HepG2 (cell line): ENCODE measurements around the gene WDSUB1. TPM values are rescaled to one million over a fixed set of nuclear protein-coding genes. Genes with fewer than 3 reads are reported as not detected.
A peak's percentile ranks its signal among the peaks of the same experiment; 100 is the strongest.

Experiments used
- ATAC-seq: fragments of 200-7000 bp; cut with Tn5 transposase; 3 replicates; pipeline ENCODE4 v1.9.1; 2020; ENCODE audit warnings: mild to moderate bottlenecking, moderate library complexity
- BruUV-seq: library from RNA; stranded (reverse); fragments of 400-500 nt; replicated peaks from 2 replicates; lab custom pipeline; 2021; lab: Mats Ljungman, UMichigan
- CTCF ChIA-PET: fragments of 300-600 bp; formaldehyde crosslinking; extraction: SDS; loops from one replicate; lab custom pipeline; 2021; ENCODE audit warnings: low total read pairs, inconsistent platforms, low intra/inter-chr PET ratio; lab: Yijun Ruan, JAX
- POLR2A ChIA-PET: fragments of 350-600 bp; sonication (Branson Sonifier 250); formaldehyde crosslinking; loops from one replicate; lab custom pipeline; 2020; ENCODE audit warnings: antibody characterized with exemption, inconsistent platforms; lab: Yijun Ruan, JAX
- DNase-seq: peaks from one replicate; pipeline ENCODE4 v3.0.0-alpha.2; 2015; ENCODE audit warnings: low spot score
- FAIRE-seq: peaks from 3 replicates; lab custom pipeline; 2011; peaks lifted over from hg19 to GRCh38; lab: Jason Lieb, UNC
- H2AFZ ChIP-seq: one replicate; pipeline ENCODE4 v1.6.1; 2011; ENCODE audit warnings: low read length, inconsistent platforms
- H3K27ac ChIP-seq: fragments of 300-600 bp; 3 replicates; pipeline ENCODE4 v1.8.0; 2011; ENCODE audit warnings: mixed run types, mild to moderate bottlenecking, mixed read lengths, low read length, inconsistent platforms; ENCODE audit not compliant: insufficient read depth; ENCODE audit errors: extremely low read length
- H3K27me3 ChIP-seq, 2 experiments: fragments of 200-600 bp in 1 of 2; 2 replicates in 1 of 2; 3 replicates in 1 of 2; pipeline versions ENCODE4 v1.6.0 to v1.8.0; 2011; ENCODE audit warnings: low read length in 2 of 2, mild to moderate bottlenecking in 2 of 2, moderate library complexity in 2 of 2, inconsistent platforms in 1 of 2; ENCODE audit not compliant: insufficient read depth in 2 of 2, control insufficient read depth in 1 of 2
- H3K36me3 ChIP-seq, 2 experiments: fragments of 200-600 bp in 1 of 2; replicated peaks in 1 of 2; 2 replicates in 1 of 2; 3 replicates in 1 of 2; pipeline versions ENCODE4 v1.5.1 to v1.8.0; 2011; ENCODE audit warnings: low read length in 2 of 2, inconsistent platforms in 1 of 2; ENCODE audit not compliant: insufficient read depth in 2 of 2, control insufficient read depth in 1 of 2
- H3K4me1 ChIP-seq: 2 replicates; pipeline ENCODE4 v1.5.1; 2012; ENCODE audit warnings: low read length, inconsistent platforms; ENCODE audit not compliant: insufficient read depth
- H3K4me2 ChIP-seq: 2 replicates; pipeline ENCODE4 v1.6.0; 2011; ENCODE audit warnings: low read depth, low read length, inconsistent platforms
- H3K4me3 ChIP-seq, 3 experiments: fragments of 200-600 bp in 1 of 3; sonication (generic), shearing (Covaris generic) in 1 of 3; replicated peaks in 1 of 3; 2 replicates each; pipeline ENCODE4 v1.5.1; 2011 to 2016; ENCODE audit warnings: low read length in 3 of 3, inconsistent platforms in 2 of 3, low read depth in 2 of 3, mild to moderate bottlenecking in 2 of 3, control low read depth in 1 of 3, mixed read lengths in 1 of 3; ENCODE audit not compliant: insufficient read depth in 1 of 3
- H3K79me2 ChIP-seq: one replicate; pipeline ENCODE4 v1.6.1; 2011; ENCODE audit warnings: low read length, inconsistent platforms; ENCODE audit not compliant: insufficient read depth
- H3K9ac ChIP-seq: 2 replicates; pipeline ENCODE4 v1.6.0; 2011; ENCODE audit warnings: mild to moderate bottlenecking, low read depth, low read length, inconsistent platforms; ENCODE audit not compliant: insufficient read depth
- H3K9me3 ChIP-seq: 2 replicates; pipeline ENCODE4 v1.5.1; 2012; ENCODE audit warnings: mild to moderate bottlenecking, low read length
- H4K20me1 ChIP-seq: 2 replicates; pipeline ENCODE4 v1.6.0; 2011; ENCODE audit warnings: inconsistent platforms, mild to moderate bottlenecking, low read length, moderate library complexity; ENCODE audit not compliant: insufficient read depth
- CBX1 ChIP-seq: IDR thresholded peaks from one replicate; pipeline ENCODE4 v1.6.1; 2016; ENCODE audit warnings: antibody characterized with exemption, low read depth
- CEBPB ChIP-seq: IDR thresholded peaks from 2 replicates; pipeline ENCODE4 v1.6.1; 2011; ENCODE audit warnings: low read depth, low read length, improper control_type of control experiment, borderline replicate concordance
- CEBPG ChIP-seq: IDR thresholded peaks from 2 replicates; pipeline ENCODE4 v1.6.1; 2016
- ETS1 ChIP-seq: sonication (generic); formaldehyde crosslinking; IDR thresholded peaks from 2 replicates; pipeline ENCODE4 v1.4.0; 2020; ENCODE audit warnings: missing genetic modification reagents
- FOXK1 ChIP-seq: sonication (generic); formaldehyde crosslinking; IDR thresholded peaks from 2 replicates; pipeline ENCODE4 v1.4.0; 2020; ENCODE audit warnings: low read depth, missing genetic modification reagents, borderline replicate concordance
- KAT2B ChIP-seq: fragments of 150-350 bp; IDR thresholded peaks from 2 replicates; pipeline ENCODE4 v1.6.1; 2014; ENCODE audit warnings: low read depth, low read length, borderline replicate concordance
- SP5 ChIP-seq: IDR thresholded peaks from 2 replicates; pipeline ENCODE4 v1.6.1; 2016; ENCODE audit warnings: low read depth, borderline replicate concordance
- ZFP36L2 ChIP-seq: sonication (generic); formaldehyde crosslinking; IDR thresholded peaks from 2 replicates; pipeline ENCODE4 v1.4.0; 2020; ENCODE audit warnings: missing genetic modification reagents
- ZFP41 ChIP-seq: sonication (generic); formaldehyde crosslinking; IDR thresholded peaks from 2 replicates; pipeline ENCODE4 v1.4.0; 2020; ENCODE audit warnings: mild to moderate bottlenecking, missing genetic modification reagents, borderline replicate concordance
- ZIK1 ChIP-seq: sonication (generic); formaldehyde crosslinking; IDR thresholded peaks from 2 replicates; pipeline ENCODE4 v1.5.0; 2020; ENCODE audit warnings: mild to moderate bottlenecking, low read depth, missing genetic modification reagents, borderline replicate concordance
- ZNF10 ChIP-seq: sonication (generic); formaldehyde crosslinking; IDR thresholded peaks from 2 replicates; pipeline ENCODE4 v1.4.0; 2020; ENCODE audit warnings: mild to moderate bottlenecking, low read depth, missing genetic modification reagents, borderline replicate concordance
- ZNF121 ChIP-seq: sonication (generic); formaldehyde crosslinking; IDR thresholded peaks from 2 replicates; pipeline ENCODE4 v1.5.0; 2020; ENCODE audit warnings: mild to moderate bottlenecking, missing genetic modification reagents
- ZNF563 ChIP-seq: sonication (generic); formaldehyde crosslinking; IDR thresholded peaks from 2 replicates; pipeline ENCODE4 v1.8.0; 2022; ENCODE audit warnings: mild to moderate bottlenecking, moderate library complexity, missing genetic modification reagents
- WGBS: methylation state at CpG from one replicate; pipeline ENCODE4 v1.1.6; 2017; ENCODE audit warnings: low lambda C conversion rate; 5-methylcytosine and 5-hydroxymethylcytosine counted together
- in situ Hi-C: cut with HindIII; loops from 2 replicates; pipeline ENCODE4 v1.10.0; 2017; ENCODE audit warnings: low pct_unique_long_range_greater_than_20kb; ENCODE audit not compliant: extremely low pct_ligation_motif_present
- intact Hi-C: fragments of 100-400 bp; cut with micrococcal nuclease; formaldehyde crosslinking; loops from one replicate; pipeline ENCODE4 v1.10.0; 2022; ENCODE audit not compliant: unreplicated experiment
- polyA plus RNA-seq, 8 experiments: library from polyadenylated mRNA; depleted of rRNA in 3 of 8; stranded (reverse) in 7 of 8; unstranded in 1 of 8; fragments of >200 nt; fragmentation: Illumina TruSeq in 4 of 8; extraction: Trizol in 4 of 8; gene quantifications; 2 replicates each; pipeline versions ENCODE4 v1.2.1 to v1.2.3, GENCODE V29; 2011 to 2016; ENCODE audit warnings: low read depth in 4 of 8, missing spikeins in 1 of 8, mixed read lengths in 1 of 8; ENCODE audit not compliant: insufficient read depth in 1 of 8
- total RNA-seq, 5 experiments: library from RNA; depleted of rRNA; stranded (reverse); fragments of >200 nt; fragmentation: Illumina TruSeq; extraction: Trizol; gene quantifications; 2 replicates each; pipeline ENCODE4 v1.2.3, GENCODE V29; 2016; ENCODE audit warnings: low read depth in 1 of 5
- TF ChIP-seq, protein P1 (sequence below): sonication (generic); formaldehyde crosslinking; IDR thresholded peaks from 2 replicates; pipeline ENCODE4 v1.4.0; 2020; ENCODE audit warnings: missing genetic modification reagents
- TF ChIP-seq, protein P2 (sequence below): sonication (generic); formaldehyde crosslinking; IDR thresholded peaks from 2 replicates; pipeline ENCODE4 v1.4.0; 2020; ENCODE audit warnings: missing genetic modification reagents, borderline replicate concordance

Gene WDSUB1
- total and polyA plus RNA-seq, 2 of the 13 experiments (the other 11 are each of a cell fraction or from before 2014, with no cell fraction given) = 10.1 to 10.7 TPM

- H3K36me3 ChIP-seq = peaks cover 6 to 17% of the 10 kb centered on the region in 2 experiments; a peak in 3 of 5 replicates
- no peaks in the 10 kb centered on the region for H4K20me1 ChIP-seq
- no peaks in the 10 kb centered on the region for H3K79me2 ChIP-seq
- no peak overlapping the region for H3K4me3 ChIP-seq
- intact Hi-C loops (no loop called here), in situ Hi-C loops (no loop called here)
- H3K27me3 ChIP-seq = no peaks in the 10 kb centered on the region
- WGBS = 95% methylated on average over 4 of the region's 4 CpGs
- no peak overlapping the region for H3K27ac ChIP-seq
- no TSS peak for BruUV-seq
- H3K4me1 ChIP-seq = no peaks in the 10 kb centered on the region
- no peak for ATAC-seq
- ChIA-PET POLR2A (interaction anchor here (0.9 kb wide), 1 partner anchor 129 kb away, joined by 3 read pairs; no protein-coding TSS in a partner anchor), CTCF (no interaction called here)
- H3K4me2 ChIP-seq = no peak overlapping the region
- no peak overlapping the region for H2AFZ ChIP-seq
- H3K9me3 ChIP-seq = no peaks in the 10 kb centered on the region
- TF ChIP-seq FOXK1 (no peak), ETS1 (CRISPR knock-in tag) (no peak), CEBPG (peak; percentile 65), SP5 (CRISPR knock-in tag) (no peak), ZIK1 (CRISPR knock-in tag) (no peak), CEBPB (peak; percentile 86), ZNF10 (CRISPR knock-in tag) (no peak), ZFP41 (CRISPR knock-in tag) (no peak), ZNF563 (CRISPR knock-in tag) (no peak), ZFP36L2 (CRISPR knock-in tag) (no peak), ZNF121 (CRISPR knock-in tag) (no peak), KAT2B (no peak), CBX1 (no peak)
- TF ChIP-seq, protein P1, sequence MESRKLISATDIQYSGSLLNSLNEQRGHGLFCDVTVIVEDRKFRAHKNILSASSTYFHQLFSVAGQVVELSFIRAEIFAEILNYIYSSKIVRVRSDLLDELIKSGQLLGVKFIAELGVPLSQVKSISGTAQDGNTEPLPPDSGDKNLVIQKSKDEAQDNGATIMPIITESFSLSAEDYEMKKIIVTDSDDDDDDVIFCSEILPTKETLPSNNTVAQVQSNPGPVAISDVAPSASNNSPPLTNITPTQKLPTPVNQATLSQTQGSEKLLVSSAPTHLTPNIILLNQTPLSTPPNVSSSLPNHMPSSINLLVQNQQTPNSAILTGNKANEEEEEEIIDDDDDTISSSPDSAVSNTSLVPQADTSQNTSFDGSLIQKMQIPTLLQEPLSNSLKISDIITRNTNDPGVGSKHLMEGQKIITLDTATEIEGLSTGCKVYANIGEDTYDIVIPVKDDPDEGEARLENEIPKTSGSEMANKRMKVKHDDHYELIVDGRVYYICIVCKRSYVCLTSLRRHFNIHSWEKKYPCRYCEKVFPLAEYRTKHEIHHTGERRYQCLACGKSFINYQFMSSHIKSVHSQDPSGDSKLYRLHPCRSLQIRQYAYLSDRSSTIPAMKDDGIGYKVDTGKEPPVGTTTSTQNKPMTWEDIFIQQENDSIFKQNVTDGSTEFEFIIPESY = no peak
- TF ChIP-seq, protein P2, sequence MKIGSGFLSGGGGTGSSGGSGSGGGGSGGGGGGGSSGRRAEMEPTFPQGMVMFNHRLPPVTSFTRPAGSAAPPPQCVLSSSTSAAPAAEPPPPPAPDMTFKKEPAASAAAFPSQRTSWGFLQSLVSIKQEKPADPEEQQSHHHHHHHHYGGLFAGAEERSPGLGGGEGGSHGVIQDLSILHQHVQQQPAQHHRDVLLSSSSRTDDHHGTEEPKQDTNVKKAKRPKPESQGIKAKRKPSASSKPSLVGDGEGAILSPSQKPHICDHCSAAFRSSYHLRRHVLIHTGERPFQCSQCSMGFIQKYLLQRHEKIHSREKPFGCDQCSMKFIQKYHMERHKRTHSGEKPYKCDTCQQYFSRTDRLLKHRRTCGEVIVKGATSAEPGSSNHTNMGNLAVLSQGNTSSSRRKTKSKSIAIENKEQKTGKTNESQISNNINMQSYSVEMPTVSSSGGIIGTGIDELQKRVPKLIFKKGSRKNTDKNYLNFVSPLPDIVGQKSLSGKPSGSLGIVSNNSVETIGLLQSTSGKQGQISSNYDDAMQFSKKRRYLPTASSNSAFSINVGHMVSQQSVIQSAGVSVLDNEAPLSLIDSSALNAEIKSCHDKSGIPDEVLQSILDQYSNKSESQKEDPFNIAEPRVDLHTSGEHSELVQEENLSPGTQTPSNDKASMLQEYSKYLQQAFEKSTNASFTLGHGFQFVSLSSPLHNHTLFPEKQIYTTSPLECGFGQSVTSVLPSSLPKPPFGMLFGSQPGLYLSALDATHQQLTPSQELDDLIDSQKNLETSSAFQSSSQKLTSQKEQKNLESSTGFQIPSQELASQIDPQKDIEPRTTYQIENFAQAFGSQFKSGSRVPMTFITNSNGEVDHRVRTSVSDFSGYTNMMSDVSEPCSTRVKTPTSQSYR (CRISPR knock-in tag) = no peak
- FAIRE-seq = no peak
- DNase-seq = no peak
- no peak overlapping the region for H3K9ac ChIP-seq
These were observed 33.6 kb downstream of the WDSUB1 start for GRCh38 chr2:159252905-159253304.
